MG63 (cell line): ENCODE data around the gene COL5A2. TPM values are rescaled to one million over a fixed set of nuclear protein-coding genes. Genes with fewer than 3 reads are reported as not detected.

Source experiments
- DNase-seq: peaks from one replicate; pipeline ENCODE4 v3.0.0-alpha.2; 2020
- H3K27me3 ChIP-seq: fragments of 250-450 bp; sonication (Bioruptor Pico); 2 replicates; pipeline ENCODE4 v1.5.1; 2020; ENCODE audit warnings: mild to moderate bottlenecking, moderate library complexity
- H3K36me3 ChIP-seq: fragments of 250-450 bp; sonication (Bioruptor Pico); 2 replicates; pipeline ENCODE4 v1.5.1; 2020; ENCODE audit warnings: mild to moderate bottlenecking, moderate library complexity
- H3K4me3 ChIP-seq: fragments of 250-450 bp; sonication (Bioruptor Pico); 2 replicates; pipeline ENCODE4 v1.5.1; 2020; ENCODE audit warnings: mild to moderate bottlenecking, moderate library complexity
- H3K9me3 ChIP-seq: fragments of 250-450 bp; sonication (Bioruptor Pico); 2 replicates; pipeline ENCODE4 v1.5.1; 2020; ENCODE audit warnings: mild to moderate bottlenecking, moderate library complexity
- total RNA-seq: library from RNA; depleted of rRNA; stranded (reverse); fragments of >200 nt; shearing (Covaris generic); gene quantifications from 2 replicates; pipeline ENCODE4 v1.2.3, GENCODE V29; 2014; ENCODE audit warnings: low replicate concordance

The COL5A2 gene
- total RNA-seq, 1 experiment from 2014 or later, result 488 TPM

DNA sequence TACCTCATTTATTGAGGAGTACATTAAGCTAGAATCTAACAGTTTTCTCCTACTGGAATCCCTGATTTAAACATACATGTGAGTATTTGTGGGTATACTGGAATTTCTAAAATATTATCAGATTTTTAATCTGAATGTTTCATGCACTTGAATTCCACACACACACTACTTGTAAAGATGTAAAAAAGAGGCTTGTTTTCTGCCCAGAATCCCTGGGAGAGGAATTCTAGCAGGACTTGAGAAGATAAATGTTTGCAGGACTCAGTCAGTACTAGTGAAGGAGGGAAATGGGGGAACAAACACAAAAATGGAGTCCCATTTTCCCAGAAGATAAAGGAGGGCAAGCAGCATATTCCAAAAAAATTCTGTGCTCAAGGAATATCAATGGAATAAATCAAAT is 17.0 kb downstream of the COL5A2 start:
- Histone ChIP-seq H3K4me3 (no peak overlapping the region), H3K9me3 (no peaks in the 10 kb centered on the region), H3K27me3 (no peaks in the 10 kb centered on the region), H3K36me3 (peaks cover 24% of the 10 kb centered on the region; the same call in 1 of the 2 replicates)
- no peak for DNase-seq

DNA sequence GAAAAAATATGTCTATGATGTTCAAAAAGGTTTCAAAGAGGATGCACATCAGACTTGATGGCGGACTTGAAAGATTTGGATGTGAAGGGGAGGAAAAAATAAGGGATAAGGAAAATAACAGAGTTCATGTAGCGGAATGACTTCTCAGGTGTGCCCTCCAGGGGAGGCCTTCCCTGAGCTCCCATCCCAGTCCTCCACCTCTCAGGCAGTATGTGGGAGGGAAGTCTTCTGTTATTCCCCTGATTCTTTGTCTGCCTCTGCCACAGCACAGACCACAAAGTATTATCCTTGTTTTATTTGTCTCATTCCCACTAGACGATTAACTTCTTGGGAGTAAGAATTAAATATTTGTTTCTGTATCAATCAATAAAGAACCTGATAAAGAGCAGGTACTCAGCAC is 17.7 kb downstream of the COL5A2 start:
- H3K36me3 ChIP-seq, result peaks cover 24% of the 10 kb centered on the region; the same call in 1 of the 2 replicates
- no peaks in the 10 kb centered on the region for H3K9me3 ChIP-seq
- H3K27me3 ChIP-seq, result no peaks in the 10 kb centered on the region
- no peak overlapping the region for H3K4me3 ChIP-seq
- no peak for DNase-seq

- DNase-seq, result no peak
- H3K27me3 ChIP-seq, result no peaks in the 10 kb centered on the region
- H3K4me3 ChIP-seq, result no peak overlapping the region
- H3K36me3 ChIP-seq, result peaks cover 25% of the 10 kb centered on the region
- H3K9me3 ChIP-seq, result no peaks in the 10 kb centered on the region
These were observed 19.8 kb downstream of the COL5A2 start for GRCh38 chr2:189159717-189160116.

DNA sequence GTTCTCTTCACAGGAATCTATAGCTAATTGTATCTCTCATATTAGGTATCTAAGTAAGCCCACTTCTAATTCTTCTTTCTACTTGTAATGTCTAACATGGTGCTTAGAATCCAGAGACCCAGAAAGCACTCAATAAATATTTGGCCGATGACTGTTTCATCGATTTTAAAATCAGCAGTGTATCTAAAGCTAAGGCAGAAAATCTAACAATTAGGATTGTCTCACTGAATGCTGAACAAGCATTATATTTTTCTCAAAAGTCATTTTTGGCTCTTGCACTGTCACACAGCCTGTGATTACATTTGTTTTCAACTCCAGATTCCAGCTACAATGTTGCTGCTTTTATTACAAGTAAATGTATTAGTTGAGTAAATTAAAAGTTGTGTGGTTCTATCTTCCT is 20.3 kb downstream of the COL5A2 start:
- Histone ChIP-seq H3K9me3 (no peaks in the 10 kb centered on the region), H3K27me3 (no peaks in the 10 kb centered on the region), H3K4me3 (no peak overlapping the region), H3K36me3 (peaks cover 25% of the 10 kb centered on the region)
- DNase-seq, result no peak

- DNase-seq, result no peak
- H3K9me3 ChIP-seq, result no peaks in the 10 kb centered on the region
- peaks cover 27% of the 10 kb centered on the region for H3K36me3 ChIP-seq
- no peak overlapping the region for H3K4me3 ChIP-seq
- no peaks in the 10 kb centered on the region for H3K27me3 ChIP-seq
These were observed 21.6 kb downstream of the COL5A2 start for GRCh38 chr2:189157939-189158338.

DNA sequence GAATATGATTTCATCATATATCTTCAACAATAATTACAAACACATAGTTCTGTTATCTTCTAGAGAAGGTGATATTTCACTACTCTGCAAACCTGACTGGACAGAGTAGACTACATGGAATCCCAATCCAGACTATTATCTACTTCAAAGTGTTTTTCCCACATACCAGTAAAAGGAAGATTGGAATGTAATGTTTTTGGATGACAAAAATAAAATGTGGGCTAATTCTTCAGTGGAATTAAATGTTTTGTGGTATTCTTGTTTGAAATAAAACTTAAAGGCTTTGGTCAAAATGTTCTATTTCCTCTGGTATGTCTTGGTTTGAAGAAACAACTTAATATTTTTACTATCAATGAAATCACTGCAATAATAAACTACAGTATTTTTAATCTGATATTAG is 22.1 kb downstream of the COL5A2 start:
- no peak overlapping the region for H3K4me3 ChIP-seq
- H3K27me3 ChIP-seq, result no peaks in the 10 kb centered on the region
- no peaks in the 10 kb centered on the region for H3K9me3 ChIP-seq
- peaks cover 27% of the 10 kb centered on the region for H3K36me3 ChIP-seq
- DNase-seq, result no peak

GRCh38 chr2:189155795-189156194 is 23.8 kb downstream of the COL5A2 start:
- DNase-seq, result no peak
- no peaks in the 10 kb centered on the region for H3K9me3 ChIP-seq
- peaks cover 34% of the 10 kb centered on the region for H3K36me3 ChIP-seq
- no peak overlapping the region for H3K4me3 ChIP-seq
- no peaks in the 10 kb centered on the region for H3K27me3 ChIP-seq

DNA sequence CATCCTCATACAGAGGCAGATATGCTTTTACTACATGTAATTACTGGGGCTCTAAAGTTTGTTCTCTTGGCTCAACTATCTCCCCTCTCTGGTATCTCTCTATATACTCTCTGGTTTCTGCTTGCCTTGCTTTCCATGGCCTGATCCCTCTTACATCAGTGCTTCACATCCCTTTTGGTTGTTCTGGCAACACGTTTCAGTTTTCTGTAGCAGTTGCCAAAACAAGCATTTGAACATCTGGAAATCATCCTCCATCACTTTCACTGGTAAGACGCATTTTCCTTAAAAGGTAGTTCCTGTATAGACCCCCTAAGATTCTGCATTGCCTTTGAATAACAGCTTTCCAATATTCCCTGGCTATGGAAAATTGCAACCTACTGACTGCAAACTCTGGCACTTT is 25.9 kb downstream of the COL5A2 start:
- DNase-seq, result peak; percentile 12
- H3K9me3 ChIP-seq, result no peaks in the 10 kb centered on the region
- peaks cover 31% of the 10 kb centered on the region for H3K36me3 ChIP-seq
- no peaks in the 10 kb centered on the region for H3K27me3 ChIP-seq
- H3K4me3 ChIP-seq, result no peak overlapping the region

- no peaks in the 10 kb centered on the region for H3K27me3 ChIP-seq
- no peaks in the 10 kb centered on the region for H3K9me3 ChIP-seq
- peak; percentile 68 for DNase-seq
- peaks cover 40% of the 10 kb centered on the region for H3K36me3 ChIP-seq
- no peak overlapping the region for H3K4me3 ChIP-seq
These were observed 27.1 kb downstream of the COL5A2 start for GRCh38 chr2:189152483-189152882.

GRCh38 chr2:189151906-189152305 is 27.7 kb downstream of the COL5A2 start:
- H3K36me3 ChIP-seq, result peaks cover 40% of the 10 kb centered on the region
- H3K4me3 ChIP-seq, result no peak overlapping the region
- no peaks in the 10 kb centered on the region for H3K27me3 ChIP-seq
- DNase-seq, result no peak
- no peaks in the 10 kb centered on the region for H3K9me3 ChIP-seq

GRCh38 chr2:189150033-189150432 is 29.5 kb downstream of the COL5A2 start:
- peaks cover 38% of the 10 kb centered on the region for H3K36me3 ChIP-seq
- no peak overlapping the region for H3K4me3 ChIP-seq
- H3K27me3 ChIP-seq, result no peaks in the 10 kb centered on the region
- no peaks in the 10 kb centered on the region for H3K9me3 ChIP-seq
- no peak for DNase-seq

DNA sequence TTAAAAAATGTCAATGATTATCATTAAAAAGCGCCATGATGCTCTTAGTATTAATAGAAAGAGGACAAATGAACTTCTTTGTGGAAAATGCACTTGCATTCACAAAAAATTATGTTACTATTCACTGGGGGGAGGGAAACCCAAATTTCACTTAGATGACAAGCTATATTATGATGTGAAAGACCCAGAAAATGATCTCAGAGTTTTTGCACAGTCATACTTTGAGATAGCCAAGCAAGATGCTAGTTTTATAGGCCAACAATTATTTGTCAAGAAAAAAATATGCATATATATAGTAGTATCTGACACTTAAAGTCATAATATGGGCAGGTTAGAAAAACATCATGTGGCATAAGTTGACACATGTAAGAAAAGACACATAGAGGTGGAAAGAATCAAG is 31.6 kb downstream of the COL5A2 start:
- peaks cover 52% of the 10 kb centered on the region for H3K36me3 ChIP-seq
- no peaks in the 10 kb centered on the region for H3K9me3 ChIP-seq
- no peak overlapping the region for H3K4me3 ChIP-seq
- H3K27me3 ChIP-seq, result no peaks in the 10 kb centered on the region
- no peak for DNase-seq

GRCh38 chr2:189147361-189147760 is 32.2 kb downstream of the COL5A2 start:
- DNase-seq, result no peak
- Histone ChIP-seq H3K27me3 (no peaks in the 10 kb centered on the region), H3K9me3 (no peaks in the 10 kb centered on the region), H3K4me3 (no peak overlapping the region), H3K36me3 (peaks cover 53% of the 10 kb centered on the region)

DNA sequence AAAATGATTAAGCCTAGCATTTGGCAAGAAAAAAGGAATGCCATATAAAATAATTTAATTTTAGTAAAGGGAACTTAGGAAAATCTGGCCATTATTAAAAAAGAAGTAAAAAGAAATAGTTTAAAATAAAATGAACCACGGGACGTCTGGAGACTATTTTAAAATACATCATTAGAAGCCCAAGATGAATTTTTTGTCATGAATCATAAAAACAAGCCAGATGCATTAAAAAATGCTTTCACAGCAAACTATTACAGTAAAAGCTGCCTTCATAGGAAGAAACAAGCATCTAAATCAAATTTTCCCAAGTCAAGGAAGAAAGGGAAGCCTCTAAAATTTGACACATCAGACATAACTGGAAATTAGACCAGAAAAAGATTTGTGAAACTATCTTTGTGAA is 33.0 kb downstream of the COL5A2 start:
- DNase-seq, result no peak
- H3K27me3 ChIP-seq, result no peaks in the 10 kb centered on the region

DNA sequence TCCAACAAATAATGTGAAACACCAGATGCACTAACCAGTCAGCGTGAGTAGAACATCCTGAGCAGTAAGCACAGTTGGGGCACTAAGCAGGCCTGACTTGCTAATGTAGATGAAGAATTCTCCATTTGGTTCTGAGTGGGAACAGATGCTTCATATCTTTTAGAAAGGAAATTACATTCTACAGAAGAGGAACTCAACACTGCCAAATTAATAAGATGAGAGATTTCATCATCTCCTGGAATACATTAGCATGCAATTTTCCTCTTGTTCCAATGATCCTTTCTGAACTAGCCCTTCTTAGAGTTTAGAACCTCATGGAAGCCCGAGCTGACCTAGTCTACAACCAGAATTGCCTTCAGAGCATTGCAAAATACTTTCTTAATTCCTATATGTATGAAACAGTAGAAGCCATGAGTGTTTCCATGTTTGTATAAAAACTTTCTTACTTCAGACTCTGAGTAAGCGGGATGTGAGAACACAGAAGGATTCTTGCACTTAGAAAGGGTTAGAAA is 34.8 kb downstream of the COL5A2 start:
- Histone ChIP-seq H3K36me3 (peaks cover 43% of the 10 kb centered on the region), H3K9me3 (no peaks in the 10 kb centered on the region), H3K4me3 (no peak overlapping the region), H3K27me3 (no peaks in the 10 kb centered on the region)
- DNase-seq, result no peak

More for the DNA sequence above, 33.0 kb downstream of the COL5A2 start:
- H3K4me3 ChIP-seq, result no peak overlapping the region
- peaks cover 46% of the 10 kb centered on the region for H3K36me3 ChIP-seq
- no peaks in the 10 kb centered on the region for H3K9me3 ChIP-seq

DNA sequence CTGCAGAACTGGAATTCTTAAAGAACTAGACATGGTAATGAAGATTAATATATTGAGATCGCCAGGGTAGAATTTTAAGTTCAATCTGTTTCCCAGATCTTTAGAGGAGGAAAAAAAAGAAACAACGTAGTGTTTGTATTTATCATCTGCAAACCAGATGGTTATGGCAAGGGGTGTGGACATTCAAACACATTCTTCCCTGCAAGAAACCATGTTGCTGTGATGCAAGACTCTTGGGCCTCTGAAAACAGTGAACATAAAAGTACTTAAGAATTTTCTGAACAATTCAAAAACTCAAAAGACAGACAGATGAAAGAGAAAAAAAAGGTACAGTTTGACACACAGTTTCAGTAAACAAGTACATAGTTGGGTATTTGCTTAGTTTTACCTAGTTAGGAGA is 35.6 kb downstream of the COL5A2 start:
- H3K4me3 ChIP-seq, result no peak overlapping the region
- H3K27me3 ChIP-seq, result no peaks in the 10 kb centered on the region
- no peak for DNase-seq
- no peaks in the 10 kb centered on the region for H3K9me3 ChIP-seq
- peaks cover 47% of the 10 kb centered on the region for H3K36me3 ChIP-seq

- H3K4me3 ChIP-seq, result no peak overlapping the region
- DNase-seq, result peak; percentile 23
These were observed 36.4 kb downstream of the COL5A2 start for GRCh38 chr2:189142893-189143759.

DNA sequence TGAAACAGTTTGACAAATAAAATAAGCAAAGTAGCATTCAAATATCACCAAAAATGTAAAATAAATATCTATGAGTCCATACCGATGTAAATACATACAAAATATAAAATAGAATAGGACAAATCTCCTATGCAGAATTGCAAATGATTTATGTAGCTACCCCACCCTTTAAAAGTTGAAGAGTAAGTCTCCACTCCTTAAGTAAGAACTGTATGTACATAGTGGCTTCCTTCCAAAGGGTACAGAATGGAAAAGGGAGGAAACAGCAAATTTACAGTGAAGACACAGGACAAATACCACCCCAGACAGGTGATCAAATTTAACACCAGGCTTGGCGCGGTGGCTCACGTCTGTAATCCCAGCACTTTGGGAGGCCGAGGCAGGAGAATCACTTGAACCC is 40.8 kb downstream of the COL5A2 start:
- no peak for DNase-seq

More at GRCh38 chr2:189142893-189143759, 36.4 kb downstream of the COL5A2 start:
- no peaks in the 10 kb centered on the region for H3K27me3 ChIP-seq
- H3K9me3 ChIP-seq, result no peaks in the 10 kb centered on the region
- H3K36me3 ChIP-seq, result peaks cover 49% of the 10 kb centered on the region

More for the DNA sequence above, 40.8 kb downstream of the COL5A2 start:
- H3K27me3 ChIP-seq, result no peaks in the 10 kb centered on the region
- H3K9me3 ChIP-seq, result no peaks in the 10 kb centered on the region
- H3K4me3 ChIP-seq, result no peak overlapping the region
- H3K36me3 ChIP-seq, result peaks cover 45% of the 10 kb centered on the region
